HCT116 (cell line): ENCODE measurements around the gene SHISA2.

Source experiments
- CEBPB ChIP-seq: IDR thresholded peaks from 2 replicates; pipeline ENCODE4 v1.6.1; 2012; ENCODE audit warnings: low read depth
- CTCF ChIP-seq, 3 experiments: fragments of 200-600 bp in 1 of 3; sonication (generic) in 1 of 3; IDR thresholded peaks in 2 of 3; conservative IDR thresholded peaks in 1 of 3; 2 replicates each; pipeline ENCODE4 v1.5.1; 2012 to 2017; ENCODE audit warnings: low read depth in 2 of 3, low read length in 2 of 3, antibody characterized with exemption in 1 of 3, borderline replicate concordance in 1 of 3, control low read depth in 1 of 3, mild to moderate bottlenecking in 1 of 3, mixed read lengths in 1 of 3, mixed run types in 1 of 3, moderate library complexity in 1 of 3; ENCODE audit not compliant: insufficient read depth in 1 of 3
- EZH2 ChIP-seq: fragments of 200-600 bp; sonication (generic); IDR thresholded peaks from 2 replicates; pipeline ENCODE4 v1.6.1; 2017; ENCODE audit warnings: antibody characterized with exemption, mixed run types
- EZH2phosphoT487 ChIP-seq: fragments of 200-600 bp; IDR thresholded peaks from 2 replicates; pipeline ENCODE4 v1.6.1; 2018; ENCODE audit warnings: antibody characterized with exemption, borderline replicate concordance
- POLR2A ChIP-seq: IDR thresholded peaks from 2 replicates; pipeline ENCODE4 v1.7.0; 2011; ENCODE audit warnings: borderline replicate concordance; ENCODE audit not compliant: insufficient read depth, insufficient read length; ENCODE audit errors: extremely low read depth
- POLR2AphosphoS5 ChIP-seq: IDR thresholded peaks from 2 replicates; pipeline ENCODE4 v1.6.1; 2011; ENCODE audit warnings: mild to moderate bottlenecking, low read depth, low read length, moderate library complexity
- SP1 ChIP-seq: IDR thresholded peaks from 2 replicates; pipeline ENCODE4 v1.6.1; 2012; ENCODE audit warnings: low read depth
- TCF7L2 ChIP-seq: IDR thresholded peaks from 2 replicates; pipeline ENCODE4 v1.7.0; 2011; ENCODE audit warnings: borderline replicate concordance, inconsistent platforms; ENCODE audit not compliant: insufficient read depth, insufficient read length; ENCODE audit errors: extremely low read depth
- YY1 ChIP-seq: IDR thresholded peaks from 2 replicates; pipeline ENCODE4 v1.6.1; 2011; ENCODE audit warnings: low read length, low read depth, moderate library complexity, mild to moderate bottlenecking; ENCODE audit not compliant: insufficient replicate concordance; ENCODE audit errors: extremely low read depth
- ZBTB33 ChIP-seq: IDR thresholded peaks from 2 replicates; pipeline ENCODE4 v1.6.1; 2011; ENCODE audit warnings: mild to moderate bottlenecking, low read length, moderate library complexity; ENCODE audit not compliant: insufficient replicate concordance; ENCODE audit errors: extremely low read depth
- ZFX ChIP-seq: fragments of 450-650 bp; IDR thresholded peaks from 2 replicates; pipeline ENCODE4 v1.6.1; 2017
- ZNF274 ChIP-seq: fragments of 200-500 bp; sonication (Bioruptor generic); IDR thresholded peaks from 2 replicates; pipeline ENCODE4 v1.6.1; 2014; ENCODE audit warnings: mild to moderate bottlenecking, low read depth, low read length, inconsistent platforms

DNA sequence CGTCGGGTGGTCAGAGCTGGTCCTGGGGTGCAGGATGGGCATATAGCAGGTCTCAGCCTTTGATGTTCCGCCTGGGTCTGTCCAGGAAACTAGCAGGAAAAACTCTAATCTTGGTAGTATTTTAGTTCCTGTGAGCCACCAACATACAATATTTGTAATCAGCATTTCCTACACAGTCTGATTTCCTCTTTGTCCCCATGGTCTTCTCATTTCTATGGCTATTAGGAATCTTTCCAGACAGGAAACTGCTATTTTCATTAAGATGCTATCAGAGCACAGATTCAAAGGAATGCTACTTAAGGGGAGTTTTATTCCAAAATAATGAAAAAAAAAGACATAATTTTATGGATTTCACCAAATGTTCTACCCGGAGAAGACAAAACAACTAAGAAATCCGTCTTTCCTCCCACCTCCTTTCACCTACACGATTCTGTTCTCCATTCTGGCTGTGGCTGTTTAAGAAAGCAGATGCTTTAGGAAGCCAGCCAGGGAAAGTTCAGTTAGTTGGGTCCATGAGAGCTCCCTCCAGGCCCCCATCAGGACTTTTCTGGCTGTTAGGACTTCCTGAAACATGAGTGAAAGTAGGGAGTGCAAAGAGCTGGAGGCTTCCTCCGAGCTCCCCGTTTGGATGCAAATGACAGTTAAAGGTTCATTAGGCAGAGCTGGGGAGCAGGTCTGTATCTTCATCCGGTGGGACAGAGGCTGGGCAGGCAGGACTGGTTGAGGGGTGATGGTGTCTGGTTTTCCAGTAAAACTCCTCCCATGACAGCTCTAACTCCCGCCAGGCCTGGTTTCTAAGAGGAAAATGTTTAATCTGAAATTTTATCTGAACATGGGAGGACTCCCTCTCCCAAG, 36.3 kb downstream of the SHISA2 start:
- TF ChIP-seq ZFX (no peak), EZH2phosphoT487 (no peak), EZH2 (no peak), CTCF (IDR thresholded peaks at IDR 0.05 in 2 of 3, conservative IDR thresholded peaks at IDR 0.05 in 1 of 3; ENCODE audit: borderline replicate concordance in 1 of 3, insufficient read depth in 1 of 3, low read depth in 2 of 3, low read length in 2 of 3) (no peak), POLR2A (no peak), POLR2AphosphoS5 (no peak), TCF7L2 (no peak), SP1 (no peak), ZNF274 (no peak), YY1 (no peak), ZBTB33 (no peak), CEBPB (no peak)
